Panc1 (cell line): ENCODE results near the gene ADGRF1. TPM values are rescaled to one million over a fixed set of nuclear protein-coding genes. Genes with fewer than 3 reads are reported as not detected.

ENCODE experiments used
- ATAC-seq: fragments of 200-7000 bp; cut with Tn5 transposase; 2 replicates; pipeline ENCODE4 v1.9.1; 2020; ENCODE audit warnings: mild to moderate bottlenecking, moderate library complexity
- BruUV-seq: library from RNA; stranded (reverse); fragments of 400-500 nt; replicated peaks from 2 replicates; lab custom pipeline; 2021; lab: Mats Ljungman, UMichigan
- CTCF ChIA-PET: fragments of 300-600 bp; sonication (Branson Sonifier 250); formaldehyde crosslinking; loops from one replicate; lab custom pipeline; 2022; ENCODE audit warnings: antibody characterized with exemption; lab: Charles Lee
- POLR2A ChIA-PET: fragments of 300-600 bp; sonication (Branson Sonifier 250); formaldehyde crosslinking; loops from one replicate; lab custom pipeline; 2022; ENCODE audit warnings: antibody characterized with exemption; lab: Charles Lee
- DNase-seq: peaks from one replicate; pipeline ENCODE4 v3.0.0-alpha.2; 2010; ENCODE audit warnings: low read depth, low spot score
- H3K27ac ChIP-seq: 2 replicates; pipeline ENCODE4 v1.5.1; 2011; ENCODE audit warnings: mild to moderate bottlenecking, low read length, inconsistent platforms
- H3K27me3 ChIP-seq: fragments of 200-500 bp; sonication (Bioruptor generic); 2 replicates; pipeline ENCODE4 v1.6.0; 2014; ENCODE audit warnings: low read length, inconsistent platforms; ENCODE audit not compliant: control insufficient read depth, insufficient read depth
- H3K36me3 ChIP-seq: fragments of 200-500 bp; sonication (Bioruptor generic); 2 replicates; pipeline ENCODE4 v1.5.1; 2014; ENCODE audit warnings: inconsistent platforms, mild to moderate bottlenecking, low read length, moderate library complexity; ENCODE audit not compliant: control insufficient read depth, insufficient read depth
- H3K4me1 ChIP-seq: 2 replicates; pipeline ENCODE4 v1.5.1; 2011; ENCODE audit warnings: inconsistent platforms, mild to moderate bottlenecking, low read length, moderate library complexity; ENCODE audit not compliant: control insufficient read depth, insufficient read depth
- H3K4me3 ChIP-seq, 2 experiments: 2 replicates each; pipeline ENCODE4 v1.5.1; 2011 to 2012; ENCODE audit warnings: low read depth in 2 of 2, low read length in 2 of 2, mild to moderate bottlenecking in 2 of 2, inconsistent platforms in 1 of 2, moderate library complexity in 1 of 2
- H3K9me3 ChIP-seq: fragments of 200-500 bp; sonication (Bioruptor generic); 2 replicates; pipeline ENCODE4 v1.5.1; 2014; ENCODE audit warnings: low read depth, mild to moderate bottlenecking, inconsistent platforms, low read length, moderate library complexity; ENCODE audit not compliant: control insufficient read depth, insufficient read depth
- CTCF ChIP-seq: fragments of 450-650 bp; IDR thresholded peaks from 2 replicates; pipeline ENCODE4 v1.5.1; 2017; ENCODE audit warnings: mild to moderate bottlenecking
- POLR2AphosphoS5 ChIP-seq: IDR thresholded peaks from 2 replicates; pipeline ENCODE4 v1.6.1; 2012; ENCODE audit warnings: mild to moderate bottlenecking, low read depth, low read length, moderate library complexity
- REST ChIP-seq, 2 experiments: IDR thresholded peaks; 2 replicates each; pipeline ENCODE4 v1.6.1; 2011 to 2012; ENCODE audit warnings: low read depth in 2 of 2, control low read depth in 1 of 2, low read length in 1 of 2, mild to moderate bottlenecking in 1 of 2, moderate library complexity in 1 of 2; ENCODE audit not compliant: insufficient read depth in 1 of 2
- SIN3A ChIP-seq: IDR thresholded peaks from 2 replicates; pipeline ENCODE4 v1.6.1; 2012; ENCODE audit warnings: low read depth, mild to moderate bottlenecking, low read length, moderate library complexity, borderline replicate concordance; ENCODE audit not compliant: insufficient read depth
- TCF7L2 ChIP-seq: IDR thresholded peaks from 2 replicates; pipeline ENCODE4 v1.6.1; 2011; ENCODE audit warnings: mild to moderate bottlenecking, low read depth, low read length, inconsistent platforms
- in situ Hi-C: cut with HindIII; loops from 2 replicates; pipeline ENCODE4 v1.10.0; 2016; ENCODE audit warnings: low sequenced_read_pairs, low pct_unique_long_range_greater_than_20kb
- intact Hi-C: fragments of 100-400 bp; cut with micrococcal nuclease; formaldehyde crosslinking; loops from one replicate; pipeline ENCODE4 v1.10.0; 2022; ENCODE audit not compliant: unreplicated experiment
- total RNA-seq: library from RNA; stranded (reverse); gene quantifications from one replicate; pipeline ENCODE4 v1.2.1, GENCODE V29; 2021; ENCODE audit not compliant: unreplicated experiment

ADGRF1 gene
- total RNA-seq, 1 experiment from 2014 or later = 0.95 TPM

GRCh38 chr6:47023573-47023972 lies 18.6 kb downstream of the ADGRF1 start:
- ChIA-PET CTCF (no interaction called here), POLR2A (interaction anchor here (0.6 kb wide), 1 partner anchor 761 kb away, joined by 3 read pairs; no protein-coding TSS in a partner anchor)
- BruUV-seq = no TSS peak
- intact Hi-C loops = no loop called here
- TF ChIP-seq SIN3A = no peak
- no peak for TF ChIP-seq CTCF
- no peak for TF ChIP-seq TCF7L2
- no peak for TF ChIP-seq POLR2AphosphoS5
- TF ChIP-seq REST (IDR thresholded peaks at IDR 0.05; ENCODE audit: insufficient read depth in 1 of 2, low read depth in 2 of 2, low read length in 1 of 2) = no peak
- Histone ChIP-seq H3K4me3 (no peak overlapping the region), H3K27me3 (no peaks in the 10 kb centered on the region), H3K27ac (no peak overlapping the region), H3K4me1 (no peaks in the 10 kb centered on the region), H3K36me3 (no peaks in the 10 kb centered on the region), H3K9me3 (no peaks in the 10 kb centered on the region)
- in situ Hi-C loops = no loop called here
- no peak for ATAC-seq
- DNase-seq = no peak

- ATAC-seq (no peak), DNase-seq (no peak)
- H3K27me3 ChIP-seq = no peaks in the 10 kb centered on the region
- ChIA-PET POLR2A (no interaction called here), CTCF (no interaction called here)
- intact Hi-C loops = no loop called here
- H3K4me1 ChIP-seq = no peaks in the 10 kb centered on the region
- H3K4me3 ChIP-seq = no peak overlapping the region
- no peaks in the 10 kb centered on the region for H3K36me3 ChIP-seq
- no peak overlapping the region for H3K27ac ChIP-seq
- in situ Hi-C loops = no loop called here
- BruUV-seq = no TSS peak
- TF ChIP-seq CTCF (no peak), REST (IDR thresholded peaks at IDR 0.05; ENCODE audit: insufficient read depth in 1 of 2, low read depth in 2 of 2, low read length in 1 of 2) (no peak), SIN3A (no peak), TCF7L2 (no peak), POLR2AphosphoS5 (no peak)
- no peaks in the 10 kb centered on the region for H3K9me3 ChIP-seq
Observed at GRCh38 chr6:47022191-47022590, 19.9 kb downstream of the ADGRF1 start.
